Stimulated activated CD8-positive, alpha-beta memory T cell treated with anti-CD3 and anti-CD28 coated beads, Interleukin-12 subunit alpha, Interleukin-12 subunit beta, amount 100 ng/mL, for 24 hours (primary cell): Measurements from ENCODE around the gene COG6.
A peak's percentile ranks its signal among the peaks of the same experiment; 100 is the strongest.

Experiments used
- DNase-seq: peaks from one replicate; pipeline ENCODE4 v3.0.0-alpha.2; 2020; ENCODE audit errors: extremely low read depth

The COG6 gene

DNA sequence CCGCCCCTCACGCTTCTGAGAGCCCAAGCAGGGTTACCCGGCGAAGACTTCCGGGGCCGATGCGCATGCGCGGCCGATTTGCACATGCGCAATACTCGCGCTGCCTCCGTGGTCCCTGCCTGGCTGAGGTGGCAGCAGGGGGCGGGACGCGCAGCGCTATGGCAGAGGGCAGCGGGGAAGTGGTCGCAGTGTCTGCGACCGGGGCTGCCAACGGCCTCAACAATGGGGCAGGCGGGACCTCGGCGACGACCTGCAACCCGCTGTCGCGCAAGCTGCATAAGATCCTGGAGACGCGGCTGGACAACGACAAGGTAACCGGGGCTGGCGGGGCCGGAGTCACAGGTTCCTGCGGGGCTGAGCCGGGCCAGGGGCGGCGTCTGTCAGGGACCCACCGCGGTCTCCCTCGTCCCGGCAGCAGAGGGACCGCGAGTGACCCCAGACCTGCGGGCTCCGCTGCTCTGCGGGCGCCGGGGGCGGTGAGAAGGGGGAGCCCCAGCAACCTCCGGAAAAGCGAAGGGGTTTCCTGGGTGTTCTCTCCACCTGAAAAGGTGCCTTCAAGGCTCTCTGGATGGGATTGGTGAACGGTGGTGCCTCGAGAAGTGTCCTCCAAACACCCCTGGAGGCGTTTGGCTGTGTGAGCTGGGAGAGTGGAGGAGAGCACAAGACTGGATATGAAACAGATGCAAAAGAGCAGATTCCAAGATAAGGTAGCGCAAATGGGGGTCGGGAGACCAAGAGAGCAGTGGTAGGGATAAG lies at the start of gene COG6:
Gene COG6, plus strand, starts transcription at position 94 of the 756 bp plus-strand sequence. Its CDS starts 65 bp downstream, at position 159.
- DNase-seq, result peak; percentile 75

DNA sequence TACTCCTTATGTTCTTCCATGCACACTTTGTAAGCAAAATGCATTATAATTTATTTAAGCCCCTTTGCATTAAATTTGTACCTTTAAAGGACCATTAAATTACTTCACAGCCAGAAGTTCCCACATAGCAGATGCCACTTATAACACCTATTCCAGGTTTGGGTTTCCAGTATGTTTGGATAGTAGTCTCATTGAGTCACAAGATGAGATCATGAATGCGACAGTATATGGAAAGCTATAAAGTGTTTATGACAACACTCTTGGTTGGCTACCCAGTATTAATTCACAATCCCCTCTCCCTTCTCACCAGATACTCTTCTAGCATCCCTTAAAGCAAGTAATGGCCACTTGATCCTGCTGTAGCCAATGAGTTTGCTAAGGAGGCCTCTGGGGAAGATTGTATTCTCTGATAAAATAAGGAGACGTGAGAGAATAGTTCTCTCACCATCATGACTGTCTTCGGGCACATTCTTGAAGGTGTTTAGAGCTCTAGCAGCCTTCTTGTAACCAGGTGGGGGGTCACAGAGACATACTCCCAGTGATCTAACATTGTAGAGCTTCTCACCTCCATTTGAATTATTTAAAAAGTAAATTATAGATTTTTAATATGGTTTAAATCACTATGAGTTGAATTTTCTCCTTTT lies 49.7 kb upstream of the COG6 start:
- no peak for DNase-seq

GRCh38 chr13:39607876-39608275 lies 47.6 kb upstream of the COG6 start:
- DNase-seq, result no peak

GRCh38 chr13:39612023-39612637 lies 43.3 kb upstream of the COG6 start:
- DNase-seq, result no peak

DNA sequence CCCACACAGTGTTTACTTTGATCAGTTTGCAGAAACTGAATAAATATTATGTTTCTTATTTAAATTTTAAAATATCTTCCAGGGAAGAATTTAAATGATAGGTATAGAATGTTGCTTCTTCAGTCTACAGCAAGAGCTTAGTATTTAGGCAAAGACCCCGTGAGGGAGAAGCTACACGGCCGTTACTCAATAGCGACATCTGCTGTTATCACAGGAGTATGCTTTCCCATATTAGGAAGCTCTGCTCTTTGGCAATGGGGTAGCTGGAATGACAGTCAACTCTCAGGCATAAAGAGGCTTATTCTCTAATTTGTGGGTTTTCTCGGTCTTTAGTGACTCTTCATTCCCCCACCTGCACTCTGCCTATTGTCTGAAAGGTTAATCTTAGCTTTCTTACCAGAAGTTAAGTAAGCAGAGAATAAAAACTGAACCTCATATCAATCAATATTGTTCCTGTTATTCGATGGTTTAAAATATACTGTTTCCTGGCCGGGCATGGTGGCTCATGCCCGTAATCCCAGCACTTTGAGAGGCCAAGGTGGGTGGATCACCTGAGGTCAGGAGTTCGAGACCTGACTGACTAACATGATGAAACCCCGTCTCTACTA lies 39.3 kb upstream of the COG6 start:
- no peak for DNase-seq

GRCh38 chr13:39618561-39618960 lies 36.9 kb upstream of the COG6 start:
- no peak for DNase-seq

GRCh38 chr13:39623466-39623865 lies 32.0 kb upstream of the COG6 start:
- no peak for DNase-seq

DNA sequence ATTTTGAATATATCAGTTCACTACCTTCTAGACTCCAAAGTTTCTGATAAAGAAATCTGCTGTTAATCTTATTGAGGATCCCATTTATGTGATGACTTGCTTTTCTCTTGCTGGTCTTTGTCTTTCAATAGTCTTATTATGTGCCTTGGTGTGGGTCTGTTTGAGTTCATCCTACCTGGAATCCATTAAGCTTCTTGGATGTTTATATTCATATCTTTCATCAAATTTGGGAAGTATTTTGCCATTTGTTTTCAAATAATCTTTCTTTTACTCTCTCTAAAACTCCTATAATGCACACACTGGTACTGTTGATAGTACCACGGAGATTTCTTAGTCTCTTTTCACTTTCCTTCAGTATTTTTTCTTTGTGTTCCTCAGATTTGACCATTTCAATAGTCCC lies 24.2 kb upstream of the COG6 start:
- no peak for DNase-seq

DNA sequence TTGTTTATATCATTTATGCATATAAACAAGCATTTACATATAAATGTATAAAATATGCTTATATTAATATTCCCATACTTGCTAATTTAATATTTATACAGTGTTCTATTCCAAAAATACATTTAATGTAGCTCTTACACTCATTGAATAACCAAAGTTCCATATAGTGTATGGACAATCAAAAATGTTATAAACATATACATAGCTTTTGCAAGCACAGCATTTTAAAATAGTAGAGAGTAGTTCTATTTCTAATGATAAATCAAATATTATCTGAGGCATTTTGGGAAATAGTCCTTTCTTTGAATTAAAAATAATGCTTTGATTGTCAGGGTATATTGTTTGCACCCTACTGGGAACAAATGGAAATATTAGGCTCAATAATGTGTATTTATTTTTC lies 22.5 kb upstream of the COG6 start:
- no peak for DNase-seq

GRCh38 chr13:39635564-39635963 lies 19.9 kb upstream of the COG6 start:
- no peak for DNase-seq

DNA sequence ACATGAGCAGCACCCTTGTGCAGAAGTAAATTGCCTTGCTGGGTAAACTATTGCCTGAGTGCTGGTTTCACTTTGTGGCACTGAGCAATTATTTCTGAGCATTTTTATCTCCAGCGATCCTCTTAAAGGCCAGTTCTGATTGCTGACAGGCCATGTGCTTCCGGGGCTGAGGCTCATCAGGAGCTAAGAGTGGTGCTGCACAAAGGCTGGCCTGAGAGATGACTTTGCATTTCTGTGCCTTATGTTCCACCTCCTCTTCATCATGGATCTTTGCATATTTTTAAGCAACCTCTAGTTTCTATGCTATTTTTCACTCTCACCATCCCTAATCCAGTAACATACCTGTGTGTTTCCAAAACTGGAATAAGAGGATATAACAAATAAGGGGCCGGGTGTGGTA lies 17.6 kb upstream of the COG6 start:
- no peak for DNase-seq

DNA sequence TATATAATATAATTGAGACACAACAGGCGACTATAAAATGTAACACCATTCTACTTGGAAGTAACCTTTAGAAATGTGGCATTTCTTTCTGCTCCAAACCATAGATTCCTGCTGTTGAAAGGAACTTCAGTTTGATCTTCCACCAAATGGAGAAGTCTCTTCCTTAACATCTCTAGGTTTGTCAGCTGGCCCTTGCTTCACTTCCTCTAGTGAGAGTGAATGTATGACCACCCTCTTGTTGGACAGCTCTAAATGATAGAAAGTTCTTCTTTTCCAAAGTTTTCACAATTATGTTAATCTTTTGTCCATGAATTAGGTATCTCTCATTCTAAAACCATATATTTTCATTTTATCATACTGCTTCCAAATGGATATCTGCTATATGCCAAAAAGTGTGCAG lies 13.8 kb upstream of the COG6 start:
- no peak for DNase-seq

DNA sequence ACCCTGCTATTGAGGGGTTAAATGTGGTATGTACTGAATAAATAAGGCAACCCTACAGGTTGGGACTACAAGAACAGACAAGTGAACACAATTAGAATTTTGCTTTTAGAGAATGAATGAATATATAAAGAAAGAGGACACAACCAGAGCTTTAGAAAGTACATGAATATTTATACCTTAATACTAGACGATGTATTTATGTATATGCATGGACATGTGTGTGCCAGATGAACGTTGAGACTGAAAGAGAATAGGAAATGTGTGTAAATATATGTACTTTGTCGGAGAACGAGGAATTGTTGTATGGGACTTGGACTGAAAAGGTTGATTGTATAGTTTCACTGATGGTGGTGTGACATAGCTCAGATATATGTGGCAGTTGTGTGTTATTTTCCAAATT lies 9.3 kb upstream of the COG6 start:
- DNase-seq, result no peak

- no peak for DNase-seq
Observed at GRCh38 chr13:39655041-39655568, 357 bp upstream of the COG6 start.

DNA sequence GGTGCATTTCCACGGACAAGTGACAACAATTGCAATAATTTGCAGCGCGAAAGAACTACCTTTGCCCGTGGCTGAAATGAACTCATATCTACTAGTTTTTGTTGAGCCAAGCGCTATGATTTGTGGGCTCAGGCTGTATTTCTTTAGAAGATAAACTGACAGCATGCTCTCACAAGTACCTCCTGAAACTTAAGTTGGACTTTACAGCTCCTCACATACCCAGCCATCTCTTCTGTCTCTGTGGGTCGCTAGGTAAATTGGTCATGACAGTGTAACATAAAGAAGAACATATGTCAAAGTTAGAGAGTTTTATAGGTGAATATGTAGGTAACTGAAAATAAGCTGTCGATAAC lies 839 bp downstream of the COG6 start:
- DNase-seq, result no peak

DNA sequence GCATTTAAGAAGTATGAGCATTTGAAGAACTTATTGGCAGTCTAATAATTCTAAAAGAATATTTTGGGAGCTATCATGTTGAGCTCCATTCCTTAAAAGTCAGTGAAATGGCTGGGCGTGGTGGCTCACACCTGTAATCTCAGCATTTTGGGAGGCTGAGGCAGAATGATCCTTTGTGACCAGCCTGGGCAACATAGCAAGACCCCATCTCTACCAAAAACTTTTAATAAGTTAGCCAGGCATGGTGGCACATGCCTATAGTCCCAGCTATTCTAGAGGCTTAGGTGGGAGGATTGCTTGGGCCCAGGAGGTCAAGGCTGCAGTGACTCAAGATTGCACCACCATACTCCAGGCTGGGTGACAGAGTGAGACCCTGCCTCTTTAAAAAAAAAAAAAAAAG lies 8.0 kb downstream of the COG6 start:
- no peak for DNase-seq

DNA sequence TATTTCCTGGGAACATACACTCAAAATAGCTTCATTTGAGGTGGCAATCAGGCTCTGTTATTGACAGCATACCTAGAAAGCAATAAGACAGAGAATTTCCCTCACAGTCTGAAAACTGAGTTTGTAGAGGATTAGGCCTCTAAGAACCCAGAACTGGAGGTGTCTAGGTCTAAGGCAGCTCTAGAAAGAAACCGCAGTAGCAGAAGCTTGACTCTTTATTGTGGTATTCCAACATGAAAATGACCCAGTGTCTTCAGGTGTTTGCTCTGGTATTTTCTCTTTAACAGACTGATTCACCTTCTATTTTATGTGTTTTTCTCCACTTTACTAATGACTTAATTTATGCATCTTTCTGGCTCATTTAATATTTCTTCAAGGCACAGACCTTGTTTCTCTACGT lies 8.5 kb downstream of the COG6 start:
- no peak for DNase-seq

DNA sequence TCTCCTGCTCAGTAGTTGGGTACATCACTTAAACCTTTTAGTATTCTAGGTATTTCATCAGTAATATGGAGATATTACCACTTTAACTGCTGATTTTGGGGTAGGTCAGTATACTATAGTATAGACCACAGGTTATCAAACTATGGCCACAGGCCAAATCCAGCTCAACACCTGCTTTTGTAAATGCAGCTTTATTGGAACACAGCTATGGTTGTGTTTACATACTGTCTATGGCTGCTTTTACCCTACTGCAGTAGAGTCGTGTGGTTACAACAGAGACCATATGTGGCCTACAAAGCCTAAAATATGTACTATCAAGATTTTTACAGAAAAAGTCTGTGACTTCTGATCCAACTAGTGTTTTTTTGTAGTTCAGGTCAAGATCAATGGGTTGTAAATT lies 10.3 kb downstream of the COG6 start:
- no peak for DNase-seq

GRCh38 chr13:39670445-39670844 lies 15.0 kb downstream of the COG6 start:
- no peak for DNase-seq

- DNase-seq, result no peak
Observed at GRCh38 chr13:39672378-39673132, 17.1 kb downstream of the COG6 start.

- no peak for DNase-seq
Observed at GRCh38 chr13:39675904-39676303, 20.4 kb downstream of the COG6 start.

- no peak for DNase-seq
Observed at GRCh38 chr13:39676315-39676876, 20.9 kb downstream of the COG6 start.
